Measurements from ENCODE around the gene ZC3H13. TPM values are rescaled to one million over a fixed set of nuclear protein-coding genes. Genes with fewer than 3 reads are reported as not detected.

The ZC3H13 gene
- total and polyA plus RNA-seq, 2 donors = 19.8 to 20.1 TPM

DNA sequence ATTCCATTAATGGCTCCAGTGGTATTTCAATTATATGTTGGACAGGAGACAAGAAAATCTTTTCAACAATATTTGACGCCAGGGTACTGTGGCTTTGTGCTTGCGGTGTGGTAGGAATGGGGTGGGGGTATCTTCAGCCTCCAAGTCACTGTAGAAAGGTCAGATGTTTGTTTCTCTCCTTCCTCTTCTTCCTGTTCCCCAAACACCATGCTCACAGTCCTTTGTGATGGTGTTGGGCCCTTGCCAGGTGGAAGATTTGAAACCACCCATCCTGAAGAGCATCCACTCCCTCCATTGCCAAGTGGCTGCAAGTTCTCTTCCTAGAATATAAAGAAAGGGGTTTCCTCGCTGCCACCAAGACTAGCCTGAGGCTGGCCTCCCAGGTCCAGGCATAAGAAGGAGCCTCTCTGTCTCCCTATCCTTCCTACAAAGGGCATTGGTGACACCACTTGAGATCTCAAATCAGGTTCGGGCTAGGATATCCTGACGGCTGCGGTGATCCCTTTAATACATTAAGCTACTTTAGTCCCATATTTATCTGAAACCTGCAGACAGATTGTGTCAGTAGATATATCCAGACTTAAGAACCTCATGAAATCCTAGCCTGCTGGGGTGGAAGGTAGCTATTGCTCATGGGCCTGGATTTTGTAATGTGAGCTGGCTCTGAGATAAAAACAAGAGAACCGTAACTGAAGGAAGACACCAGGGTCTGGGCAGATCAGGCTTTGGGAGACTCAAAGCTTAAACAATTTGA, 136.7 kb downstream of the ZC3H13 start:
- Histone ChIP-seq H3K27ac (ENCODE audit: low read depth in 1 of 2, low read length in 1 of 2) (no peak overlapping the region), H3K4me3 (ENCODE audit: low read length in 2 of 2) (no peak overlapping the region), H3K36me3 (ENCODE audit: control insufficient read depth in 2 of 2, insufficient read depth in 2 of 2, low read length in 1 of 2) (no peaks in the 10 kb centered on the region), H3K9me3 (ENCODE audit: control insufficient read depth in 2 of 2, insufficient read depth in 1 of 2, low read length in 1 of 2) (no peaks in the 10 kb centered on the region), H3K27me3 (ENCODE audit: control insufficient read depth in 2 of 2, insufficient read depth in 1 of 2, low read length in 1 of 2) (no peaks in the 10 kb centered on the region), H3K4me1 (ENCODE audit: control insufficient read depth in 2 of 2, insufficient read depth in 2 of 2, low read length in 2 of 2) (no peaks in the 10 kb centered on the region)
- DNase-seq (ENCODE audit: low read depth in 6 of 9, low spot score in 9 of 9) = no peak
- 85% methylated on average over 7 of the region's 7 CpGs for WGBS

DNA sequence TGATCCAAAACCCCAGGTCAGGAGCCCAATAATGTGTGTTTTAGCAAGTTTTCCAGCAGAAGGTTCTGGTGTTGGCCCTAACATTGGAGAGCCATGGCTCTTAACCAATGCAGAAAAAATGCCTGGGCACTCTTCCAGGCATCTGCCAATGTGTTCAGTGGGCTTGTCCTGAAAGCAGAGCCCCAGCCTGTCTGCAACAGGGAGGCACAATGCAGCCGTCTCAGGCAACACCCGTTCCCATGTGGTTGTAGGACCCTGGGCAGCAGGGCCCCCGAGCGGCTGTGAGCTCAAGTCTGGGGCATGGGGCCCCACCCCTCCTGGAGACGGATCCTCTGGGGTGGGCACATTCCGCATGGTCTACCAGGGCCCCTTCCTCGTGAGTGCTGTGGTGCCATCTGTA, 142.9 kb downstream of the ZC3H13 start:
- Histone ChIP-seq H3K36me3 (ENCODE audit: control insufficient read depth in 2 of 2, insufficient read depth in 2 of 2, low read length in 1 of 2) (no peaks in the 10 kb centered on the region), H3K27ac (ENCODE audit: low read depth in 1 of 2, low read length in 1 of 2) (no peak overlapping the region), H3K9me3 (ENCODE audit: control insufficient read depth in 2 of 2, insufficient read depth in 1 of 2, low read length in 1 of 2) (no peaks in the 10 kb centered on the region), H3K4me3 (ENCODE audit: low read length in 2 of 2) (no peak overlapping the region), H3K4me1 (ENCODE audit: control insufficient read depth in 2 of 2, insufficient read depth in 2 of 2, low read length in 2 of 2) (no peaks in the 10 kb centered on the region), H3K27me3 (ENCODE audit: control insufficient read depth in 2 of 2, insufficient read depth in 1 of 2, low read length in 1 of 2) (no peaks in the 10 kb centered on the region)
- no peak for DNase-seq (ENCODE audit: low read depth in 6 of 9, low spot score in 9 of 9)
- 84% methylated on average over 7 of the region's 7 CpGs for WGBS

DNA sequence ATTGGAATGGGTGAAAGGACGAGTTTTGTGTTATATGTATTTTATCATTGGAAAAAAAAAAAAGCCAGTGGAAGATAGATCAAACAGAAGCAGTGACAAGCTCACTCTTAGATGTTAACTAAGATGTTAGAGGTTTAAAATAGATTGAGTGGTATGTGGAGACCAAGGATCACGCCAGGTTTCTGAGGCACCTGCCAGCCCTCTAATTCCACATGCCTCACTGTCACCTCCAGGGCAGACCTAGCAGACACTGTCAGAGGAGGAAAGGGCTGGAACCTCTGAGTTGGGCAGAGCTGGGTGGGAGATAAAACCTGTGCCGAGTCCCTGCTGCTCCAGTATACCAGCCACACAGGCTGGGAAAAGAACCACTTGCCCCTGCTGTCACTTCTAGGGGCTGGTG, 143.5 kb downstream of the ZC3H13 start:
- H3K36me3 ChIP-seq (ENCODE audit: control insufficient read depth in 2 of 2, insufficient read depth in 2 of 2, low read length in 1 of 2) = no peaks in the 10 kb centered on the region
- no peak for DNase-seq (ENCODE audit: low read depth in 6 of 9, low spot score in 9 of 9)
- H3K27ac ChIP-seq (ENCODE audit: low read depth in 1 of 2, low read length in 1 of 2) = no peak overlapping the region
- H3K27me3 ChIP-seq (ENCODE audit: control insufficient read depth in 2 of 2, insufficient read depth in 1 of 2, low read length in 1 of 2) = no peaks in the 10 kb centered on the region
- WGBS = 92% methylated on average over 3 of the region's 3 CpGs
- H3K4me1 ChIP-seq (ENCODE audit: control insufficient read depth in 2 of 2, insufficient read depth in 2 of 2, low read length in 2 of 2) = no peaks in the 10 kb centered on the region
- H3K9me3 ChIP-seq (ENCODE audit: control insufficient read depth in 2 of 2, insufficient read depth in 1 of 2, low read length in 1 of 2) = no peaks in the 10 kb centered on the region
- no peak overlapping the region for H3K4me3 ChIP-seq (ENCODE audit: low read length in 2 of 2)

DNA sequence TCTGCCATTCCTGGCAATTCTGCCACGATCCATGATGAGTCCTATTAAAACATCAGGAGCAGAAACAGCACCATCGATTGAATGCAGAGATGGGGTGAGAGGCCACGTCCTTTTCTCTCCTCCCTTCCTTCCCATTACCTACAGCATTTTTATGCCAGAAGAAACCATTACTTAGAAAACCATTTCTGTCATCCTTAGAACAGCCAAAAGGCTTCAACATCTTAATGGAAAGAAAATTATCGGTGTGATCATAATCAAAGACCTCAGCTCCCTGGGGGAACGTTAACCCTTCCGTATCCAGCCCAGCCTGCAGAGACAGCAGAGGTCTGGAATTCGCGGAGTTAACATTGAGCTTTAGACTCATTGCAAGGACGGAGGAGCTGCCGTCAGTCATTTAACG, 145.0 kb downstream of the ZC3H13 start:
- no peak overlapping the region for H3K4me3 ChIP-seq (ENCODE audit: low read length in 2 of 2)
- 89% methylated on average over 11 of the region's 11 CpGs for WGBS
- no peak for DNase-seq (ENCODE audit: low read depth in 6 of 9, low spot score in 9 of 9)
- no peaks in the 10 kb centered on the region for H3K4me1 ChIP-seq (ENCODE audit: control insufficient read depth in 2 of 2, insufficient read depth in 2 of 2, low read length in 2 of 2)
- no peaks in the 10 kb centered on the region for H3K27me3 ChIP-seq (ENCODE audit: control insufficient read depth in 2 of 2, insufficient read depth in 1 of 2, low read length in 1 of 2)
- H3K36me3 ChIP-seq (ENCODE audit: control insufficient read depth in 2 of 2, insufficient read depth in 2 of 2, low read length in 1 of 2) = no peaks in the 10 kb centered on the region
- no peak overlapping the region for H3K27ac ChIP-seq (ENCODE audit: low read depth in 1 of 2, low read length in 1 of 2)
- no peaks in the 10 kb centered on the region for H3K9me3 ChIP-seq (ENCODE audit: control insufficient read depth in 2 of 2, insufficient read depth in 1 of 2, low read length in 1 of 2)

Other genes with a start within 250 kb of the ZC3H13 start
- 0.14 TPM for gene SIAH3, start 201.0 kb downstream of the ZC3H13 start, total RNA-seq
- 0.07 TPM for gene SIAH3, start 201.0 kb downstream of the ZC3H13 start, polyA plus RNA-seq
- 0.05 TPM for gene CPB2, start 52.3 kb upstream of the ZC3H13 start, total RNA-seq
- gene CPB2, start 52.3 kb upstream of the ZC3H13 start, polyA plus RNA-seq = 0.16 TPM
- gene LCP1, start 129.4 kb upstream of the ZC3H13 start, total RNA-seq = 596 TPM
- 181 TPM for gene LCP1, start 129.4 kb upstream of the ZC3H13 start, polyA plus RNA-seq
- 1.2 TPM for gene LRRC63, start 159.2 kb upstream of the ZC3H13 start, total RNA-seq
- gene LRRC63, start 159.2 kb upstream of the ZC3H13 start, polyA plus RNA-seq = 0.46 TPM

Measured in thymus (tissue), 11 donors.